ENCODE measurements around the gene MYO1D. TPM values are rescaled to one million over a fixed set of nuclear protein-coding genes. Genes with fewer than 3 reads are reported as not detected.

MYO1D gene
- total and polyA plus RNA-seq, 2 of the 13 experiments (the other 11 are each of a cell fraction or from before 2014, with no cell fraction given), result 13.2 to 17.3 TPM

DNA sequence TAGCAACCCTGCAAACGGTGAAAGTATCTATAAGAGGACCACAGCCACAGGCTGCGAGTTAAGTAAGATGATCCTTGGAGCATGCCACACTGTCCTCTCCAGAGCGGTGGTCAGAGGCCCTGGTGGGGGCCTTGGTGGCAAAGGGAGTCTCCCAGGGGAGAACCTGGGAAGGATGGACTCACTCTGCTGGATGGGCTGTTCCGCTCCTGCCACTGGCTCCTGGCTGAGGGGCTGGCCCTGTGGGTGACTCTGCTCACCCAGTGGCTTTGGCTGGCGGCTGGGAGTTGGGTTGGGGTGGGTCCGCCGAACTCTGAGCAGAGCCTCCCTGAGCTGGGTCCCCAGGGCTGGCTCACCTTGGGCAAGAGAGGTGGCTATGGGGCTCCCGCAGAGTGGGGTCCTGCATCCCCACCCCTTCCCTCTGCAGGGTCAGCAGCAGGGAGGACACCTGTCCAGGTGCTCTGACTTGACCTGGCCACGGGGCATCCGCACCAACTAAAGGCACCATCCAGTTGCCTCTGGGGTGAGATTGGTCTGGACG is 382.9 kb downstream of the MYO1D start:
- in situ Hi-C loops (cut with HindIII; ENCODE audit: extremely low pct_ligation_motif_present, low pct_unique_long_range_greater_than_20kb), result no loop called here
- peaks cover 2 to 4% of the 10 kb centered on the region in 2 experiments; a peak in 2 of 5 replicates for H3K36me3 ChIP-seq (replicated peaks in 1 of 2; ENCODE audit: control insufficient read depth in 1 of 2, insufficient read depth in 2 of 2, low read length in 2 of 2)
- CTCF ChIA-PET (ENCODE audit: low intra/inter-chr PET ratio, low total read pairs), result no interaction called here
- H3K79me2 ChIP-seq (ENCODE audit: insufficient read depth, low read length), result no peaks in the 10 kb centered on the region
- no peak overlapping the region for H3K4me2 ChIP-seq (ENCODE audit: low read depth, low read length)
- 92% methylated on average over 3 of the region's 11 CpGs for WGBS (ENCODE audit: low lambda C conversion rate)
- FAIRE-seq (no peak), ATAC-seq (no peak), DNase-seq (ENCODE audit: low spot score) (no peak)
- no peaks in the 10 kb centered on the region for H4K20me1 ChIP-seq (ENCODE audit: insufficient read depth, low read length)
- POLR2A ChIA-PET, result no interaction called here
- no peak overlapping the region for H3K9ac ChIP-seq (ENCODE audit: insufficient read depth, low read depth, low read length)
- no peak overlapping the region for H2AFZ ChIP-seq (ENCODE audit: low read length)
- peaks cover 19% of the 10 kb centered on the region for H3K4me1 ChIP-seq (ENCODE audit: insufficient read depth, low read length)
- H3K27ac ChIP-seq (ENCODE audit: extremely low read length, insufficient read depth, low read length), result no peak overlapping the region
- BruUV-seq (replicated peaks), result no TSS peak
- H3K27me3 ChIP-seq (ENCODE audit: control insufficient read depth in 1 of 2, insufficient read depth in 2 of 2, low read length in 2 of 2), result no peaks in the 10 kb centered on the region
- intact Hi-C loops (cut with micrococcal nuclease; ENCODE audit: unreplicated experiment), result no loop called here
- TF ChIP-seq HMG20A (CRISPR knock-in tag; IDR thresholded peaks at IDR 0.05; ENCODE audit: borderline replicate concordance) (no peak), CENPBD1 (CRISPR knock-in tag; IDR thresholded peaks at IDR 0.05; ENCODE audit: borderline replicate concordance, low read depth) (no peak), MIER3 (CRISPR knock-in tag; IDR thresholded peaks at IDR 0.05; ENCODE audit: borderline replicate concordance) (no peak), MTA1 (CRISPR knock-in tag; IDR thresholded peaks at IDR 0.05; ENCODE audit: borderline replicate concordance) (no peak), ZNF772 (CRISPR knock-in tag; IDR thresholded peaks at IDR 0.05) (no peak)
- TF ChIP-seq, protein P1, sequence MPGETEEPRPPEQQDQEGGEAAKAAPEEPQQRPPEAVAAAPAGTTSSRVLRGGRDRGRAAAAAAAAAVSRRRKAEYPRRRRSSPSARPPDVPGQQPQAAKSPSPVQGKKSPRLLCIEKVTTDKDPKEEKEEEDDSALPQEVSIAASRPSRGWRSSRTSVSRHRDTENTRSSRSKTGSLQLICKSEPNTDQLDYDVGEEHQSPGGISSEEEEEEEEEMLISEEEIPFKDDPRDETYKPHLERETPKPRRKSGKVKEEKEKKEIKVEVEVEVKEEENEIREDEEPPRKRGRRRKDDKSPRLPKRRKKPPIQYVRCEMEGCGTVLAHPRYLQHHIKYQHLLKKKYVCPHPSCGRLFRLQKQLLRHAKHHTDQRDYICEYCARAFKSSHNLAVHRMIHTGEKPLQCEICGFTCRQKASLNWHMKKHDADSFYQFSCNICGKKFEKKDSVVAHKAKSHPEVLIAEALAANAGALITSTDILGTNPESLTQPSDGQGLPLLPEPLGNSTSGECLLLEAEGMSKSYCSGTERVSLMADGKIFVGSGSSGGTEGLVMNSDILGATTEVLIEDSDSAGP (CRISPR knock-in tag; IDR thresholded peaks at IDR 0.05; ENCODE audit: borderline replicate concordance), result no peak
- TF ChIP-seq, protein P2, sequence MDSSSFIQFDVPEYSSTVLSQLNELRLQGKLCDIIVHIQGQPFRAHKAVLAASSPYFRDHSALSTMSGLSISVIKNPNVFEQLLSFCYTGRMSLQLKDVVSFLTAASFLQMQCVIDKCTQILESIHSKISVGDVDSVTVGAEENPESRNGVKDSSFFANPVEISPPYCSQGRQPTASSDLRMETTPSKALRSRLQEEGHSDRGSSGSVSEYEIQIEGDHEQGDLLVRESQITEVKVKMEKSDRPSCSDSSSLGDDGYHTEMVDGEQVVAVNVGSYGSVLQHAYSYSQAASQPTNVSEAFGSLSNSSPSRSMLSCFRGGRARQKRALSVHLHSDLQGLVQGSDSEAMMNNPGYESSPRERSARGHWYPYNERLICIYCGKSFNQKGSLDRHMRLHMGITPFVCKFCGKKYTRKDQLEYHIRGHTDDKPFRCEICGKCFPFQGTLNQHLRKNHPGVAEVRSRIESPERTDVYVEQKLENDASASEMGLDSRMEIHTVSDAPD (CRISPR knock-in tag; IDR thresholded peaks at IDR 0.05), result no peak
- H3K4me3 ChIP-seq (replicated peaks in 1 of 3; ENCODE audit: insufficient read depth in 1 of 3, low read depth in 2 of 3, low read length in 3 of 3), result no peak overlapping the region
- H3K9me3 ChIP-seq (ENCODE audit: low read length), result no peaks in the 10 kb centered on the region

Measured in HepG2 (cell line).